A549 (cell line): Measurements from ENCODE around the gene ACACA. TPM values are rescaled to one million over a fixed set of nuclear protein-coding genes. Genes with fewer than 3 reads are reported as not detected.
A peak's percentile ranks its signal among the peaks of the same experiment; 100 is the strongest.

Source experiments
- ATAC-seq, 2 experiments: fragments of 200-7000 bp in 1 of 2; fragments of >200 bp in 1 of 2; cut with Nextera tagmentation in 1 of 2; cut with Tn5 transposase in 1 of 2; 3 replicates each; pipeline versions ENCODE4 v1.8.0 to v1.9.1; 2018 to 2020; ENCODE audit warnings: mild to moderate bottlenecking in 1 of 2, moderate library complexity in 1 of 2
- CTCF ChIA-PET: fragments of 300-600 bp; sonication (Branson Sonifier 250); formaldehyde crosslinking; extraction: SDS; loops from one replicate; lab custom pipeline; 2021; ENCODE audit warnings: antibody characterized with exemption, inconsistent platforms; lab: Yijun Ruan, JAX
- POLR2A ChIA-PET: fragments of 350-600 bp; formaldehyde crosslinking; extraction: SDS; loops from one replicate; lab custom pipeline; 2021; ENCODE audit warnings: antibody characterized with exemption, inconsistent platforms; lab: Yijun Ruan, JAX
- DNase-seq, 2 experiments: peaks; one replicate each; pipeline versions ENCODE4 v3.0.0 to v3.0.0-alpha.2; 2011 to 2016; ENCODE audit warnings: low read depth in 1 of 2, low spot score in 1 of 2
- FAIRE-seq: peaks from 2 replicates; lab custom pipeline; 2011; peaks lifted over from hg19 to GRCh38; lab: Jason Lieb, UNC
- H3K27ac ChIP-seq, 2 experiments: fragments of >200 bp; sonication (Bioruptor Twin); formaldehyde crosslinking; 3 replicates each; pipeline ENCODE4 v1.5.1; 2016 to 2017
- H3K4me1 ChIP-seq: fragments of >200 bp; sonication (Bioruptor Twin); formaldehyde crosslinking; 3 replicates; pipeline ENCODE4 v1.6.1; 2016
- H3K4me2 ChIP-seq: fragments of >200 bp; sonication (Bioruptor Twin); formaldehyde crosslinking; 3 replicates; pipeline ENCODE4 v1.6.1; 2016
- H3K4me3 ChIP-seq: fragments of >200 bp; sonication (Bioruptor Twin); formaldehyde crosslinking; 3 replicates; pipeline ENCODE4 v1.5.1; 2016
- H3K9me3 ChIP-seq: fragments of >200 bp; sonication (Bioruptor Twin); formaldehyde crosslinking; 3 replicates; pipeline ENCODE4 v1.6.1; 2016
- CEBPB ChIP-seq, 2 experiments: fragments of >200 bp in 1 of 2; sonication (Bioruptor Twin) in 1 of 2; formaldehyde crosslinking in 1 of 2; IDR thresholded peaks; 2 replicates each; pipeline ENCODE4 v1.6.1; 2012 to 2016
- CHD2 ChIP-seq: fragments of 150-350 bp; IDR thresholded peaks from 2 replicates; pipeline ENCODE4 v1.6.1; 2014; ENCODE audit warnings: low read length; ENCODE audit not compliant: partially characterized antibody
- CHD4 ChIP-seq: fragments of 200-600 bp; sonication (generic); IDR thresholded peaks from 2 replicates; pipeline ENCODE4 v1.6.1; 2016; ENCODE audit warnings: antibody characterized with exemption, mild to moderate bottlenecking, borderline replicate concordance
- EHF ChIP-seq: fragments of 250-450 bp; sonication (Bioruptor Pico); IDR thresholded peaks from 2 replicates; pipeline ENCODE4 v1.5.0; 2020; ENCODE audit warnings: mild to moderate bottlenecking
- EP300 ChIP-seq, 2 experiments: fragments of >200 bp; sonication (Bioruptor Twin); formaldehyde crosslinking; IDR thresholded peaks; 2 replicates in 1 of 2; 3 replicates in 1 of 2; pipeline ENCODE4 v1.6.1; 2016 to 2017
- FOSB ChIP-seq: fragments of 250-450 bp; sonication (Bioruptor Pico); IDR thresholded peaks from 2 replicates; pipeline ENCODE4 v1.5.0; 2020; ENCODE audit warnings: mild to moderate bottlenecking, moderate library complexity
- KDM1A ChIP-seq: fragments of 200-600 bp; sonication (generic); IDR thresholded peaks from 2 replicates; pipeline ENCODE4 v1.6.1; 2016; ENCODE audit warnings: low read depth, mild to moderate bottlenecking
- MAFK ChIP-seq: fragments of 450-650 bp; IDR thresholded peaks from 2 replicates; pipeline ENCODE4 v1.6.1; 2014; ENCODE audit not compliant: partially characterized antibody
- MYC ChIP-seq: IDR thresholded peaks from 2 replicates; pipeline ENCODE4 v1.6.1; 2012; ENCODE audit warnings: mild to moderate bottlenecking, inconsistent platforms, low read length, improper control_type of control experiment, borderline replicate concordance
- NFE2L2 ChIP-seq: fragments of 150-350 bp; conservative IDR thresholded peaks from 2 replicates; pipeline ENCODE4 v1.6.1; 2014; ENCODE audit warnings: low read length
- POLR2AphosphoS2 ChIP-seq: conservative IDR thresholded peaks from 2 replicates; pipeline ENCODE4 v1.6.1; 2012; ENCODE audit warnings: low read length, improper control_type of control experiment, inconsistent platforms
- RCOR1 ChIP-seq: fragments of 150-350 bp; IDR thresholded peaks from 2 replicates; pipeline ENCODE4 v1.6.1; 2014; ENCODE audit warnings: antibody characterized with exemption, low read length, low read depth
- RFX5 ChIP-seq: fragments of 450-650 bp; IDR thresholded peaks from 2 replicates; pipeline ENCODE4 v1.7.1; 2014; ENCODE audit warnings: antibody characterized with exemption, mild to moderate bottlenecking, moderate library complexity
- TFCP2L1 ChIP-seq: fragments of 250-450 bp; sonication (Bioruptor Pico); IDR thresholded peaks from 2 replicates; pipeline ENCODE4 v1.5.0; 2021; ENCODE audit warnings: mild to moderate bottlenecking
- ZNF302 ChIP-seq: fragments of 250-450 bp; sonication (Bioruptor Pico); IDR thresholded peaks from 2 replicates; pipeline ENCODE4 v1.9.0; 2021; ENCODE audit warnings: inconsistent platforms, mild to moderate bottlenecking, moderate library complexity
- ZSCAN20 ChIP-seq: fragments of 250-450 bp; sonication (Bioruptor Pico); IDR thresholded peaks from 2 replicates; pipeline ENCODE4 v1.8.0; 2022; ENCODE audit warnings: mild to moderate bottlenecking, moderate library complexity
- WGBS: methylation state at CpG from one replicate; pipeline ENCODE4 v1.1.6; 2017; ENCODE audit errors: missing lambda C conversion rate; 5-methylcytosine and 5-hydroxymethylcytosine counted together
- polyA plus RNA-seq, 4 experiments: library from polyadenylated mRNA; depleted of rRNA in 3 of 4; stranded (reverse); fragments of >200 nt; fragmentation: RNase III in 1 of 4; extraction: RNeasy Plus Mini Kit Qiagen cat#74134 plus additional on column Dnase treatment in 1 of 4; gene quantifications; 2 replicates in 3 of 4; 3 replicates in 1 of 4; pipeline ENCODE4 v1.2.3, GENCODE V29; 2011 to 2017
- TF ChIP-seq, protein P1 (sequence below): IDR thresholded peaks from 2 replicates; pipeline ENCODE4 v1.6.1; 2012
- TF ChIP-seq, protein P2 (sequence below): IDR thresholded peaks from 2 replicates; pipeline ENCODE4 v1.6.1; 2012; ENCODE audit warnings: low read depth, borderline replicate concordance
- TF ChIP-seq, protein P3 (sequence below): fragments of 250-450 bp; sonication (Bioruptor Pico); IDR thresholded peaks from 2 replicates; pipeline ENCODE4 v1.5.0; 2021; ENCODE audit warnings: mild to moderate bottlenecking, moderate library complexity, borderline replicate concordance
- TF ChIP-seq, protein P4 (sequence below): fragments of >200 bp; sonication (Bioruptor Twin); formaldehyde crosslinking; IDR thresholded peaks from 3 replicates; pipeline ENCODE4 v1.6.1; 2016

Gene ACACA
- polyA plus RNA-seq, 2 of the 4 experiments (the other 2 are of a cell fraction): 51.8 to 112 TPM

DNA sequence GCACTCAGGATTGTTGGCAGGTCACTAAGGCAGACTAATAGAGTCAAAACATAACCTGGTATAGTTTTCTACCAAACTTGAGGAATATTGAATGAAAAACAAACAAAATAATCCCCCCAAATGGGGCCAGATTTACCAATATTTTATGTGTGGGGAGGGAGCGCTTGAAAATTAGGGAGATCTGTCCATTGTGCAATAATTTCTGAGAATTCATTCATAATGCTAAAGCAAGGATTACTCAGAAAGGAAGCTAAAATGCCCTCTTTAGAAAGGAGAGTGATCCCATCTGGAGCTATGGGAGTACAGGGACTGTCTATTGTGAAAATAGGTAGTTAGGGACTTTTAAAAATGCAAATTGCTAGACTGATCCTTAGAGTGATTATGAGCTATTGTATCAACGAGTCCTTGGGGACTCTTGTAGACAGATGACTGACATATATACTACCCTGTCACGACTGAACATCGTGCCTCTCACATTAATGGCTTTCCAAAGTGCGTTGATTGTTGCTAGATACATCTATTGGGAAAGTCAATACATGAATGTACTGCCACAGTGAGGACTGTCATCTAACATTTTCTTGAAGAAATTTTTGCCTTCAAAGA is 264.2 kb downstream of the ACACA start:
- ATAC-seq (no peak), FAIRE-seq (no peak), DNase-seq (no peak)
- Histone ChIP-seq H3K4me3 (no peak overlapping the region), H3K4me1 (peaks cover 13% of the 10 kb centered on the region), H3K4me2 (no peak overlapping the region), H3K9me3 (no peaks in the 10 kb centered on the region), H3K27ac (no peak overlapping the region)
- ChIA-PET POLR2A (interaction anchor here (0.6 kb wide), 1 partner anchor 72 kb away, joined by 3 read pairs; no protein-coding TSS in a partner anchor), CTCF (interaction anchor here (0.7 kb wide), 1 partner anchor 518 kb away, joined by 3 read pairs; no protein-coding TSS in a partner anchor)
- TF ChIP-seq MYC (no peak), CEBPB (IDR thresholded peaks at IDR 0.05) (peak in 1 of 2 experiments; percentile 30; a peak in 1 of 4 replicates)
- 96% methylated on average over 5 of the region's 5 CpGs for WGBS

DNA sequence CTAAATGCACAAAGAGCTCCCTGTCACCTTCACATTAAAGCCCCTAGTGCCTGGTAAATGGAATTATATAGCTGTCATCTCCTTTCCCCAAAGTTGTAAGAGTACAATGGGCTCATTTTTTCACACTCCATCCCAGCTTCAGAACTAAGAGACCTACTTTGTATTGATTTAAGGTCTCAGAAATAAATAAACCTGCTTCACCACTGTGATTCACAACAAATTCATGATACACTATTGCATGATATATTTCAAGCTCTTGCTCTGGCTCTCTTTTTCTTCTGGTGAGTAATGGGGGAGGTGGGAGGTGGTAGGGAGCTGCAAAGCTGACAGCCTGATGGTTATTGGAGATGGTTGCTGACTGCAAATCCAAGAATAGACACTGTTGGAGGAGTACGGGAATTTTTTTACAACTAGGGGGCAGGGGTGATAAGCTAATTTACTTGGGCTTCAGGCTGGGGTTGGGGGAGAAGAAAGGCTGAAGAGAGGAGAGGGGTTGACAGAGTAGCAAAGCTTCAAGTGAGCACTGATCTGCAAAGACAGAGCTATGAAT is 268.0 kb downstream of the ACACA start:
- DNase-seq (no peak), ATAC-seq (no peak), FAIRE-seq (no peak)
- TF ChIP-seq EHF (CRISPR knock-in tag): no peak
- CTCF ChIA-PET: interaction anchor here (0.8 to 1.9 kb wide), 10 partner anchors 12 to 509 kb away, joined by 3 to 5 read pairs (median 3); no protein-coding TSS in a partner anchor
- 84% methylated on average over 1 of the region's 1 CpG for whole genome bisulfite sequencing
- Histone ChIP-seq H3K4me2 (no peak overlapping the region), H3K9me3 (no peaks in the 10 kb centered on the region), H3K27ac (no peak overlapping the region), H3K4me1 (no peaks in the 10 kb centered on the region), H3K4me3 (no peak overlapping the region)
- POLR2A ChIA-PET: no interaction called here

DNA sequence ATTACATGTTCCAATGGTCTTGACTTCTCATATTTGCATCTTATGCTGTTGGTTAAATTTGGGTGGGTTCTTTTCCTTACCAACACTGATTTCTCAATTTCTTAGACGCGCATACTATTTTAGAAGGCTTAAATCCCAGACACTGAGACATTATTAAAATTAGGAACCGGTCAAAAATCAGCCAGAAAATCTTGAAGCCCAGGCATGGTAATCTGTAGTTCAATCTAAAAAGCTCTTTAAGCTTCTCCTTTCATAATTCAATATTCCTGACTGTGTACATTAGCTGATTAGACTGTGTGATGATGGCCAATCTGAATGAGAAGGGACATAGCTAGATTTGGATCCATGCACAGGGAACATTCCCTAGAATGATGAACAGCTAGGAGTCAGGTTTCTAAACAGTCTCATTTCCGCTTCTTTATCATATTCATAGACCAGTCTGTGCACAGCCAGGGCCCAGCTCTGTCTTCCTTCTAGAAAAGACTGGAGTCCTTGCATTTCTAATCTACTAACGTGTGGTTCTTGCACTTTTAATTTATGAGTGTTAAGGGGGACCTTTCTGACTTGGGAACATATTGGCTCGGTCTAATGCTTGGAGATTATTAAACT is 268.6 kb downstream of the ACACA start:
- H3K9me3 ChIP-seq: no peaks in the 10 kb centered on the region
- no peak for ATAC-seq
- H3K27ac ChIP-seq: no peak overlapping the region
- no peak overlapping the region for H3K4me3 ChIP-seq
- H3K4me1 ChIP-seq: no peaks in the 10 kb centered on the region
- 92% methylated on average over 6 of the region's 6 CpGs for WGBS
- no peak overlapping the region for H3K4me2 ChIP-seq
- DNase-seq: no peak
- POLR2A ChIA-PET: no interaction called here
- FAIRE-seq: no peak
- CTCF ChIA-PET: interaction anchor here (0.8 to 1.3 kb wide), 7 partner anchors 12 to 509 kb away, joined by 3 to 5 read pairs (median 3); no protein-coding TSS in a partner anchor
- no peak for TF ChIP-seq RFX5
- no peak for TF ChIP-seq FOSB
- TF ChIP-seq, protein P1, sequence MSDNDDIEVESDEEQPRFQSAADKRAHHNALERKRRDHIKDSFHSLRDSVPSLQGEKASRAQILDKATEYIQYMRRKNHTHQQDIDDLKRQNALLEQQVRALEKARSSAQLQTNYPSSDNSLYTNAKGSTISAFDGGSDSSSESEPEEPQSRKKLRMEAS: no peak
- no peak for TF ChIP-seq RCOR1
- no peak for TF ChIP-seq CHD2
- TF ChIP-seq EHF (CRISPR knock-in tag): no peak
- TF ChIP-seq, protein P2, sequence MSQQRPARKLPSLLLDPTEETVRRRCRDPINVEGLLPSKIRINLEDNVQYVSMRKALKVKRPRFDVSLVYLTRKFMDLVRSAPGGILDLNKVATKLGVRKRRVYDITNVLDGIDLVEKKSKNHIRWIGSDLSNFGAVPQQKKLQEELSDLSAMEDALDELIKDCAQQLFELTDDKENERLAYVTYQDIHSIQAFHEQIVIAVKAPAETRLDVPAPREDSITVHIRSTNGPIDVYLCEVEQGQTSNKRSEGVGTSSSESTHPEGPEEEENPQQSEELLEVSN: no peak
- TF ChIP-seq EP300 (IDR thresholded peaks at IDR 0.05): no peak
- no peak for TF ChIP-seq POLR2AphosphoS2
- no peak for TF ChIP-seq KDM1A
- no peak for TF ChIP-seq NFE2L2
- no peak for TF ChIP-seq ZSCAN20 (CRISPR knock-in tag)
- TF ChIP-seq MAFK: no peak
- TF ChIP-seq ZNF302: no peak
- TF ChIP-seq, protein P3, sequence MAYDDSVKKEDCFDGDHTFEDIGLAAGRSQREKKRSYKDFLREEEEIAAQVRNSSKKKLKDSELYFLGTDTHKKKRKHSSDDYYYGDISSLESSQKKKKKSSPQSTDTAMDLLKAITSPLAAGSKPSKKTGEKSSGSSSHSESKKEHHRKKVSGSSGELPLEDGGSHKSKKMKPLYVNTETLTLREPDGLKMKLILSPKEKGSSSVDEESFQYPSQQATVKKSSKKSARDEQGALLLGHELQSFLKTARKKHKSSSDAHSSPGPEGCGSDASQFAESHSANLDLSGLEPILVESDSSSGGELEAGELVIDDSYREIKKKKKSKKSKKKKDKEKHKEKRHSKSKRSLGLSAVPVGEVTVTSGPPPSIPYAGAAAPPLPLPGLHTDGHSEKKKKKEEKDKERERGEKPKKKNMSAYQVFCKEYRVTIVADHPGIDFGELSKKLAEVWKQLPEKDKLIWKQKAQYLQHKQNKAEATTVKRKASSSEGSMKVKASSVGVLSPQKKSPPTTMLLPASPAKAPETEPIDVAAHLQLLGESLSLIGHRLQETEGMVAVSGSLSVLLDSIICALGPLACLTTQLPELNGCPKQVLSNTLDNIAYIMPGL: no peak
- TF ChIP-seq, protein P4, sequence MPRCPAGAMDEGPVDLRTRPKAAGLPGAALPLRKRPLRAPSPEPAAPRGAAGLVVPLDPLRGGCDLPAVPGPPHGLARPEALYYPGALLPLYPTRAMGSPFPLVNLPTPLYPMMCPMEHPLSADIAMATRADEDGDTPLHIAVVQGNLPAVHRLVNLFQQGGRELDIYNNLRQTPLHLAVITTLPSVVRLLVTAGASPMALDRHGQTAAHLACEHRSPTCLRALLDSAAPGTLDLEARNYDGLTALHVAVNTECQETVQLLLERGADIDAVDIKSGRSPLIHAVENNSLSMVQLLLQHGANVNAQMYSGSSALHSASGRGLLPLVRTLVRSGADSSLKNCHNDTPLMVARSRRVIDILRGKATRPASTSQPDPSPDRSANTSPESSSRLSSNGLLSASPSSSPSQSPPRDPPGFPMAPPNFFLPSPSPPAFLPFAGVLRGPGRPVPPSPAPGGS: no peak
- no peak for TF ChIP-seq TFCP2L1 (CRISPR knock-in tag)
- TF ChIP-seq CHD4: no peak
